ENCODE measurements around the gene FAAP20.

GRCh38 chr1:2212274-2212531 is 17.6 kb upstream of the FAAP20 start:
- no peak for TF ChIP-seq CTCF (IDR thresholded peaks at IDR 0.05; ENCODE audit: borderline replicate concordance, extremely low read depth, low read length, poor library complexity, severe bottlenecking)
- TF ChIP-seq EZH2 (IDR thresholded peaks at IDR 0.05; ENCODE audit: borderline replicate concordance, low read depth, low read length, severe bottlenecking) = no peak

Measured in DND-41 (cell line).